Measurements from ENCODE around the gene ZNF761.
"Not testable (repeated sequence)": the region's sequence is repeated elsewhere in the genome, so short reads cannot be mapped to it uniquely, and the experiment has no call there.

Gene ZNF761

GRCh38 chr19:53471916-53472315 is 40.1 kb downstream of the ZNF761 start:
- Histone ChIP-seq H3K9me3 (ENCODE audit: insufficient read depth, low read length) (no peaks in the 10 kb centered on the region), H3K27me3 (ENCODE audit: low read length) (no peaks in the 10 kb centered on the region), H3K9ac (ENCODE audit: low read length) (no peak overlapping the region), H3K9me2 (replicated peaks; ENCODE audit: insufficient read depth, low read length) (no peaks in the 10 kb centered on the region), H3F3A (ENCODE audit: insufficient read depth) (no peaks in the 10 kb centered on the region), H3K79me2 (ENCODE audit: insufficient read depth, low read length) (no peaks in the 10 kb centered on the region), H3K4me2 (ENCODE audit: low read depth, low read length, poor library complexity, severe bottlenecking) (no peak overlapping the region), H4K20me1 (ENCODE audit: low read depth, low read length) (no peaks in the 10 kb centered on the region), H3K36me3 (ENCODE audit: low read length) (no peaks in the 10 kb centered on the region), H3K4me3 (ENCODE audit: insufficient read depth, low read length, poor library complexity, severe bottlenecking) (no peak overlapping the region), H2AFZ (ENCODE audit: low read depth, low read length, severe bottlenecking) (no peak overlapping the region), H3K27ac (ENCODE audit: low read depth, low read length) (no peak overlapping the region)
- no peak for TF ChIP-seq EZH2phosphoT487 (conservative IDR thresholded peaks at IDR 0.05; ENCODE audit: low read length)
- TF ChIP-seq, protein P1, sequence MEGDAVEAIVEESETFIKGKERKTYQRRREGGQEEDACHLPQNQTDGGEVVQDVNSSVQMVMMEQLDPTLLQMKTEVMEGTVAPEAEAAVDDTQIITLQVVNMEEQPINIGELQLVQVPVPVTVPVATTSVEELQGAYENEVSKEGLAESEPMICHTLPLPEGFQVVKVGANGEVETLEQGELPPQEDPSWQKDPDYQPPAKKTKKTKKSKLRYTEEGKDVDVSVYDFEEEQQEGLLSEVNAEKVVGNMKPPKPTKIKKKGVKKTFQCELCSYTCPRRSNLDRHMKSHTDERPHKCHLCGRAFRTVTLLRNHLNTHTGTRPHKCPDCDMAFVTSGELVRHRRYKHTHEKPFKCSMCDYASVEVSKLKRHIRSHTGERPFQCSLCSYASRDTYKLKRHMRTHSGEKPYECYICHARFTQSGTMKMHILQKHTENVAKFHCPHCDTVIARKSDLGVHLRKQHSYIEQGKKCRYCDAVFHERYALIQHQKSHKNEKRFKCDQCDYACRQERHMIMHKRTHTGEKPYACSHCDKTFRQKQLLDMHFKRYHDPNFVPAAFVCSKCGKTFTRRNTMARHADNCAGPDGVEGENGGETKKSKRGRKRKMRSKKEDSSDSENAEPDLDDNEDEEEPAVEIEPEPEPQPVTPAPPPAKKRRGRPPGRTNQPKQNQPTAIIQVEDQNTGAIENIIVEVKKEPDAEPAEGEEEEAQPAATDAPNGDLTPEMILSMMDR (IDR thresholded peaks at IDR 0.05; ENCODE audit: insufficient read depth, low read length, poor library complexity, severe bottlenecking), result no peak

GRCh38 chr19:53474832-53475231 is 43.0 kb downstream of the ZNF761 start:
- not testable (repeated sequence) for H3K27ac ChIP-seq (ENCODE audit: low read depth, low read length); H3K9me2 ChIP-seq (replicated peaks; ENCODE audit: insufficient read depth, low read length); H3K4me2 ChIP-seq (ENCODE audit: low read depth, low read length, poor library complexity, severe bottlenecking); H3K36me3 ChIP-seq (ENCODE audit: low read length); H3K4me3 ChIP-seq (ENCODE audit: insufficient read depth, low read length, poor library complexity, severe bottlenecking); H4K20me1 ChIP-seq (ENCODE audit: low read depth, low read length); H3K79me2 ChIP-seq (ENCODE audit: insufficient read depth, low read length); H3K9me3 ChIP-seq (ENCODE audit: insufficient read depth, low read length); H3K9ac ChIP-seq (ENCODE audit: low read length); H3K27me3 ChIP-seq (ENCODE audit: low read length); H2AFZ ChIP-seq (ENCODE audit: low read depth, low read length, severe bottlenecking); H3F3A ChIP-seq (ENCODE audit: insufficient read depth)

DNA sequence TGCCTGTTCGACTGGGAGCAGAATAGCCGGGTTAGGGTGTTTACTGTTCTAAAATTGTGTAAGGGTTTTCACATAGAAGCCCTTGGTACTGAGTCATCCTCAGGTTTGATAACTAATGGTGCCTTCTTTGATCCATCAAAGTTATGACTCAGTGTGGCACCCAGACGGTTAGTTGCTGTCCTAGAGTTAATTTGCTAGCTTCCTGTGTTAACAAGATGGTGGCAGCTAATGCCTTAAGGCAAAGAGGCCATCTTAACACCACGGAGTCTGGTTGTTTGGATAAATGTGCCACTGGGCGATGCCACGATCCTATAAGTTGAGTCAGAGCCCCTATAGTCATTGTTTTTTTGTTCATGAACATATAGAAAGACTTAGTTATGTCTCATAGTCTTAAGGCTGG is 43.7 kb downstream of the ZNF761 start:
- H3K27me3 ChIP-seq (ENCODE audit: low read length); H3K36me3 ChIP-seq (ENCODE audit: low read length); H3K27ac ChIP-seq (ENCODE audit: low read depth, low read length); H3F3A ChIP-seq (ENCODE audit: insufficient read depth); H4K20me1 ChIP-seq (ENCODE audit: low read depth, low read length); H2AFZ ChIP-seq (ENCODE audit: low read depth, low read length, severe bottlenecking); H3K9ac ChIP-seq (ENCODE audit: low read length); H3K79me2 ChIP-seq (ENCODE audit: insufficient read depth, low read length); H3K4me3 ChIP-seq (ENCODE audit: insufficient read depth, low read length, poor library complexity, severe bottlenecking); H3K9me2 ChIP-seq (replicated peaks; ENCODE audit: insufficient read depth, low read length); H3K9me3 ChIP-seq (ENCODE audit: insufficient read depth, low read length); H3K4me2 ChIP-seq (ENCODE audit: low read depth, low read length, poor library complexity, severe bottlenecking): not testable (repeated sequence)

DNA sequence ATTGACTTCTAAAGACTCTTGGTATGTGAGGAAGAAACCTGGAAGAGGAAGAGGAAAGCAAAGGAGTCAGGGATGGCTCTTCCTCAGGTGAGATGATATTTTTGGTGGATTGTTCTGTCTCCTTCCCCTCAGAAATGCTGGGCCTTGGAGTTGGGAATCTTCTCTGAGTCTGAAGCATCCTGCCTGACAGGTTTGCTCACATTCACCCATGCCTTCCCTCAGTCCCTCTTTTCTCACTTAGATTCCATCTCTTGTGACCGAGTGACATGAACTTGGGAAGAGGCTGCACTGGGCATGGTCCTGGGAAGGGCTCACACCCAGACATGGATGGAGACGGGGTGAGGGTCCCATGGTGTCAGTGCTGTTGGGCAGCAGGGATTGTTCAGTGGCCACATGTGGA is 52.0 kb downstream of the ZNF761 start:
- H4K20me1 ChIP-seq (ENCODE audit: low read depth, low read length); H3K27ac ChIP-seq (ENCODE audit: low read depth, low read length); H2AFZ ChIP-seq (ENCODE audit: low read depth, low read length, severe bottlenecking); H3K9me2 ChIP-seq (replicated peaks; ENCODE audit: insufficient read depth, low read length); H3F3A ChIP-seq (ENCODE audit: insufficient read depth); H3K36me3 ChIP-seq (ENCODE audit: low read length); H3K4me3 ChIP-seq (ENCODE audit: insufficient read depth, low read length, poor library complexity, severe bottlenecking); H3K4me2 ChIP-seq (ENCODE audit: low read depth, low read length, poor library complexity, severe bottlenecking); H3K79me2 ChIP-seq (ENCODE audit: insufficient read depth, low read length); H3K9ac ChIP-seq (ENCODE audit: low read length); H3K9me3 ChIP-seq (ENCODE audit: insufficient read depth, low read length); H3K27me3 ChIP-seq (ENCODE audit: low read length): not testable (repeated sequence)

- no peak overlapping the region for H3K9ac ChIP-seq (ENCODE audit: low read length)
- H4K20me1 ChIP-seq (ENCODE audit: low read depth, low read length), result no peaks in the 10 kb centered on the region
- peaks cover 4% of the 10 kb centered on the region; the same call in 1 of the 2 replicates for H3K36me3 ChIP-seq (ENCODE audit: low read length)
- H3K27me3 ChIP-seq (ENCODE audit: low read length), result no peaks in the 10 kb centered on the region
- no peaks in the 10 kb centered on the region for H3K79me2 ChIP-seq (ENCODE audit: insufficient read depth, low read length)
- TF ChIP-seq EZH2phosphoT487 (conservative IDR thresholded peaks at IDR 0.05; ENCODE audit: low read length), result no peak
- TF ChIP-seq, protein P1 (IDR thresholded peaks at IDR 0.05; ENCODE audit: insufficient read depth, low read length, poor library complexity, severe bottlenecking), result no peak
- H3K4me2 ChIP-seq (ENCODE audit: low read depth, low read length, poor library complexity, severe bottlenecking), result no peak overlapping the region
- no peaks in the 10 kb centered on the region for H3F3A ChIP-seq (ENCODE audit: insufficient read depth)
- no peak overlapping the region for H2AFZ ChIP-seq (ENCODE audit: low read depth, low read length, severe bottlenecking)
- no peak overlapping the region for H3K27ac ChIP-seq (ENCODE audit: low read depth, low read length)
- peaks cover 10% of the 10 kb centered on the region; the same call in 1 of the 2 replicates for H3K9me3 ChIP-seq (ENCODE audit: insufficient read depth, low read length)
- H3K9me2 ChIP-seq (replicated peaks; ENCODE audit: insufficient read depth, low read length), result no peaks in the 10 kb centered on the region
- no peak overlapping the region for H3K4me3 ChIP-seq (ENCODE audit: insufficient read depth, low read length, poor library complexity, severe bottlenecking)
These were observed 53.5 kb downstream of the ZNF761 start for GRCh38 chr19:53485046-53486004.

All from SU-DHL-6 (cell line).